SU-DHL-6 (cell line): Measurements from ENCODE around the gene PRR7.

Experiments used
- H2AFZ ChIP-seq: fragments of 200-600 bp; sonication (generic); 2 replicates; pipeline ENCODE4 v1.6.1; 2014; ENCODE audit warnings: low read depth, mild to moderate bottlenecking, moderate library complexity, mixed read lengths, antibody characterized with exemption, low read length; ENCODE audit not compliant: severe bottlenecking
- H3F3A ChIP-seq: fragments of 200-600 bp; shearing (Covaris generic); 2 replicates; pipeline ENCODE4 v1.6.0; 2016; ENCODE audit warnings: antibody characterized with exemption, mild to moderate bottlenecking; ENCODE audit not compliant: insufficient read depth
- H3K27ac ChIP-seq: fragments of 200-600 bp; sonication (generic); 2 replicates; pipeline ENCODE4 v1.5.1; 2016; ENCODE audit warnings: low read depth, mild to moderate bottlenecking, low read length, moderate library complexity, mixed read lengths
- H3K27me3 ChIP-seq: fragments of 200-600 bp; sonication (generic), shearing (Covaris generic); 2 replicates; pipeline ENCODE4 v1.6.0; 2014; ENCODE audit warnings: mild to moderate bottlenecking, low read length
- H3K36me3 ChIP-seq: fragments of 200-600 bp; sonication (generic); 2 replicates; pipeline ENCODE4 v1.6.1; 2014; ENCODE audit warnings: mild to moderate bottlenecking, low read length, mixed read lengths
- H3K4me2 ChIP-seq: fragments of 300-600, 200-600 bp; shearing (Covaris generic), sonication (generic); 2 replicates; pipeline ENCODE4 v1.6.0; 2014; ENCODE audit warnings: low read length, low read depth, mild to moderate bottlenecking; ENCODE audit not compliant: poor library complexity, severe bottlenecking
- H3K4me3 ChIP-seq: fragments of 200-600 bp; sonication (generic); 2 replicates; pipeline ENCODE4 v1.5.1; 2014; ENCODE audit warnings: antibody characterized with exemption, low read length, mild to moderate bottlenecking, mixed read lengths; ENCODE audit not compliant: insufficient read depth, poor library complexity, severe bottlenecking
- H3K79me2 ChIP-seq: fragments of 200-600 bp; sonication (generic); 2 replicates; pipeline ENCODE4 v1.6.1; 2014; ENCODE audit warnings: mild to moderate bottlenecking, low read length, moderate library complexity; ENCODE audit not compliant: insufficient read depth
- H3K9ac ChIP-seq: fragments of 200-600 bp; sonication (generic); 2 replicates; pipeline ENCODE4 v1.7.0; 2014; ENCODE audit warnings: mild to moderate bottlenecking, low read length
- H3K9me2 ChIP-seq: fragments of 200-600 bp; sonication (generic); replicated peaks from 2 replicates; pipeline ENCODE4 v1.6.1; 2014; ENCODE audit warnings: low read length; ENCODE audit not compliant: insufficient read depth
- H3K9me3 ChIP-seq: fragments of 200-600 bp; sonication (generic); 2 replicates; pipeline ENCODE4 v1.6.1; 2014; ENCODE audit warnings: low read length, mixed read lengths; ENCODE audit not compliant: insufficient read depth
- H4K20me1 ChIP-seq: fragments of 200-600 bp; sonication (generic); 2 replicates; pipeline ENCODE4 v1.6.1; 2014; ENCODE audit warnings: low read depth, mild to moderate bottlenecking, antibody characterized with exemption, low read length, moderate library complexity, mixed read lengths
- EZH2phosphoT487 ChIP-seq: fragments of 200-600 bp; sonication (generic), shearing (Covaris generic); conservative IDR thresholded peaks from 2 replicates; pipeline ENCODE4 v1.6.1; 2018; ENCODE audit warnings: mild to moderate bottlenecking, antibody characterized with exemption, low read length, moderate library complexity, mixed read lengths
- TF ChIP-seq, protein P1 (sequence below): fragments of 200-600 bp; sonication (generic); IDR thresholded peaks from one replicate; pipeline ENCODE4 v1.5.1; 2017; ENCODE audit warnings: antibody characterized with exemption, mild to moderate bottlenecking, low read length, moderate library complexity; ENCODE audit not compliant: insufficient read depth, poor library complexity, severe bottlenecking

The PRR7 gene

GRCh38 chr5:177433658-177434217 is 12.9 kb upstream of the PRR7 start:
- H2AFZ ChIP-seq, result no peak overlapping the region
- H3K9me3 ChIP-seq, result no peaks in the 10 kb centered on the region
- H3K9me2 ChIP-seq, result no peaks in the 10 kb centered on the region
- peaks cover 3% of the 10 kb centered on the region; the same call in 1 of the 2 replicates for H3K79me2 ChIP-seq
- no peak overlapping the region for H3K4me2 ChIP-seq
- no peaks in the 10 kb centered on the region for H3K27me3 ChIP-seq
- peaks cover 35% of the 10 kb centered on the region for H3F3A ChIP-seq
- no peak overlapping the region for H3K4me3 ChIP-seq
- no peaks in the 10 kb centered on the region; the same call in 1 of the 2 replicates for H4K20me1 ChIP-seq
- no peak for TF ChIP-seq EZH2phosphoT487
- TF ChIP-seq, protein P1, sequence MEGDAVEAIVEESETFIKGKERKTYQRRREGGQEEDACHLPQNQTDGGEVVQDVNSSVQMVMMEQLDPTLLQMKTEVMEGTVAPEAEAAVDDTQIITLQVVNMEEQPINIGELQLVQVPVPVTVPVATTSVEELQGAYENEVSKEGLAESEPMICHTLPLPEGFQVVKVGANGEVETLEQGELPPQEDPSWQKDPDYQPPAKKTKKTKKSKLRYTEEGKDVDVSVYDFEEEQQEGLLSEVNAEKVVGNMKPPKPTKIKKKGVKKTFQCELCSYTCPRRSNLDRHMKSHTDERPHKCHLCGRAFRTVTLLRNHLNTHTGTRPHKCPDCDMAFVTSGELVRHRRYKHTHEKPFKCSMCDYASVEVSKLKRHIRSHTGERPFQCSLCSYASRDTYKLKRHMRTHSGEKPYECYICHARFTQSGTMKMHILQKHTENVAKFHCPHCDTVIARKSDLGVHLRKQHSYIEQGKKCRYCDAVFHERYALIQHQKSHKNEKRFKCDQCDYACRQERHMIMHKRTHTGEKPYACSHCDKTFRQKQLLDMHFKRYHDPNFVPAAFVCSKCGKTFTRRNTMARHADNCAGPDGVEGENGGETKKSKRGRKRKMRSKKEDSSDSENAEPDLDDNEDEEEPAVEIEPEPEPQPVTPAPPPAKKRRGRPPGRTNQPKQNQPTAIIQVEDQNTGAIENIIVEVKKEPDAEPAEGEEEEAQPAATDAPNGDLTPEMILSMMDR, result no peak
- no peak overlapping the region for H3K9ac ChIP-seq
- no peak overlapping the region for H3K27ac ChIP-seq
- H3K36me3 ChIP-seq, result no peaks in the 10 kb centered on the region

GRCh38 chr5:177434437-177434836 is 12.2 kb upstream of the PRR7 start:
- H3K36me3 ChIP-seq, result no peaks in the 10 kb centered on the region
- TF ChIP-seq, protein P1, result no peak
- TF ChIP-seq EZH2phosphoT487, result no peak

DNA sequence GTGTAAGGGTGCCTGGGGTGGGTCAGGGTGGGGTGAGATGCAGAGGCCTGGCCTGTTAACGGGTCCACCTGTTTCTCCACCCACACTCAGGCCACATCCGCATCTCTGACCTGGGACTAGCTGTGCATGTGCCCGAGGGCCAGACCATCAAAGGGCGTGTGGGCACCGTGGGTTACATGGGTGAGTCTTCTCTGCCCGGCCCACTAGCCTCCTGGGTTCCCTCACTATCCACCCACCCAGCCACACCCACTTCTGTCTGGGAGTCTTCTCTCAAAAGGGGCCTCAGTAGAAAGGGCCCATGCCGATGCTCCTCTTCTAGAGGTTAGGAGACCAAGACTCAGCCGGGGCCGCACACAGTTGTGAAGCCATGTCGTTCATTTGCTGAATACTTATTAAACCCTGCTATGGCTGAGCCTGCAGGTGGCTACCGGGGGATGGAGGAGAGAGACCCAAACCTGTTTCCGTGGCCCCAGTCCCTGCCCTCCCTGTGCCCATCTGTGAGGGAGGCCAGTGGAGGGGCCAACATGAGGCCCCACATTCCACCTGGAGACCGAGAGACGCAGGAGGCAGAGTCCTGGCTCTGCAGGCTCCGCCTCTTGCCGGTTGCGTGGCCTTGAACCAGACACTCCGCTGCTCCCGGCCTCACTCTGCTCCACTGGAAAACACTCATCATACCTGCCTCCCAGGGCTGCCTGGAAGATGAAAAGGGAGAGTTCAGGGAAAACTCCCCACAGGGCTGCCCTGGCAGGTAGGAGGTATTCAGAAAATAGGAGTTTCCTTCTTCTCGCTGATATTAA is 11.5 kb upstream of the PRR7 start:
- no peak overlapping the region for H3K9ac ChIP-seq

More at GRCh38 chr5:177434437-177434836, 12.2 kb upstream of the PRR7 start:
- H3K9ac ChIP-seq, result no peak overlapping the region
- no peaks in the 10 kb centered on the region for H3K27me3 ChIP-seq
- no peaks in the 10 kb centered on the region; the same call in 1 of the 2 replicates for H4K20me1 ChIP-seq
- H3K27ac ChIP-seq, result no peak overlapping the region
- no peak overlapping the region for H3K4me2 ChIP-seq
- no peaks in the 10 kb centered on the region for H3K9me2 ChIP-seq
- no peaks in the 10 kb centered on the region for H3K79me2 ChIP-seq
- H3K4me3 ChIP-seq, result no peak overlapping the region
- H2AFZ ChIP-seq, result no peak overlapping the region
- H3K9me3 ChIP-seq, result no peaks in the 10 kb centered on the region
- H3F3A ChIP-seq, result peaks cover 30% of the 10 kb centered on the region

More for the DNA sequence above, 11.5 kb upstream of the PRR7 start:
- no peaks in the 10 kb centered on the region for H4K20me1 ChIP-seq
- H3K27ac ChIP-seq, result no peak overlapping the region
- H3K4me2 ChIP-seq, result no peak overlapping the region
- no peak overlapping the region for H2AFZ ChIP-seq
- H3F3A ChIP-seq, result peaks cover 23% of the 10 kb centered on the region
- no peaks in the 10 kb centered on the region for H3K27me3 ChIP-seq
- no peaks in the 10 kb centered on the region for H3K9me3 ChIP-seq
- H3K36me3 ChIP-seq, result no peaks in the 10 kb centered on the region
- no peaks in the 10 kb centered on the region for H3K79me2 ChIP-seq
- H3K4me3 ChIP-seq, result no peak overlapping the region
- no peaks in the 10 kb centered on the region for H3K9me2 ChIP-seq
- TF ChIP-seq, protein P1, result no peak
- no peak for TF ChIP-seq EZH2phosphoT487
